ENCODE results near the gene BRINP1.

BRINP1 gene

DNA sequence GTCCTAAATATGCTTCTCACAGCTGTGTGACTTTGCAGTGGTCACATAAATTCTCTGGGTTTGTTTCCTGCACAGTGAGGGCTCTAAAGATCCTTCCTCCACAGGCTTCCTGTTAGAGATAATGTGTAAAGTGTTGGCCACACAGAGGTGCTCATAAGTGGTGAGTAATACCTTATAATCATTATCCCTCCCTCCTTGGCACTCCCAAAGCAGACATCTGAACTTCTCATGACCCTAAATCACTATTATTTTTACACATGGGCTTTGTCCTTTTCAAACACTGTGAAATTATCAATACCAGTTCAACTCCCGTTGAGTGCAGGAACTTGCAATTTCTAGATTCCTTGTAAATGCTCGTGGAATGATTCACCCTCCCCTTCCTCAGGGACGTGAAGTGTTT is 100.2 kb downstream of the BRINP1 start:
- FAIRE-seq = no peak
- DNase-seq (ENCODE audit: insufficient read length, low spot score) = no peak
- TF ChIP-seq SPI1 (IDR thresholded peaks at IDR 0.05; ENCODE audit: low read depth, low read length) (no peak), TAF1 (IDR thresholded peaks at IDR 0.05; ENCODE audit: low read depth, low read length) (no peak), POU2F2 (IDR thresholded peaks at IDR 0.05; ENCODE audit: low read depth, low read length) (no peak), POLR2A (IDR thresholded peaks at IDR 0.05; ENCODE audit: low read depth, low read length) (no peak), POLR2AphosphoS5 (IDR thresholded peaks at IDR 0.05; ENCODE audit: low read depth, low read length) (no peak), PAX5 (IDR thresholded peaks at IDR 0.05; ENCODE audit: insufficient read depth, low read length, severe bottlenecking) (no peak)

DNA sequence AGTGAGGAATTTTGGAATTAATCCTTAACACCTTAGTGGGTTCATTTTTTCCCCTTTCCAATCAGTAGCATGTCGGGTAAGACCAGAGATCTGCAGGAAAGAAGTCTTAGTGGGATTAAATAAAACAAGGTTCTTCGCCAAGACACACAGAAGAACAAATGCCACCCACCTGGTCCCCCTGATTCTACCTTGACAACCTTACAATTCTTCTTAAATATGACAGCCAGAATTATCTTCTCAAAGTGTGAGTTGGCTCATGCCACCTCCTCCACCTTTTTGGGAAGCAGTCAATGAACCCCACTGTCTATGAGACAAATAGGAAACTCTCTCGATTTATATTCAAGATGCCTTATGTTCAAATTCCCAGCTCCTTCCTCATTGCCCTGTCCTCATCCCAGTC is 105.1 kb downstream of the BRINP1 start:
- no peak for DNase-seq (ENCODE audit: insufficient read length, low spot score)
- FAIRE-seq = no peak
- TF ChIP-seq TAF1 (IDR thresholded peaks at IDR 0.05; ENCODE audit: low read depth, low read length) (no peak), POLR2A (IDR thresholded peaks at IDR 0.05; ENCODE audit: low read depth, low read length) (no peak), POLR2AphosphoS5 (IDR thresholded peaks at IDR 0.05; ENCODE audit: low read depth, low read length) (no peak)

DNA sequence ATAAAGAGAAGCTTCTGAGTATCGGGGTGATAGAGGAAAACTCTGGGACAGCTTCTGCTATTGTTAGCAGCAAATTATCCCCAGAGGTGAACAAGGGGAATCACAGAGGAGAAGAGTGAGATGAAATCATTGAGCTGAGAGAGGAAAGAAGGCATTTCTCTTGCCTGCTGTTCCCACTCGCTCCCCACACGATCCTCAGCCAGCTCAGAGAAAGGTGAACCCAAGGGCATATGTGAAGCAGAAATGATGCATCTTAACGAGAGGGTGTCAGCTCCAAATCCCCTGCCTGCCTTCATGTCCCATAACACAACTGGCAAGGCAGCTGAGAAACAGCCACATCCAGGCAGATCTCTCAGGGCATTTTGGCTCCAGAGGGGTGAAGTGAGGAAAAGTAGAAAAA is 111.6 kb downstream of the BRINP1 start:
- DNase-seq (ENCODE audit: insufficient read length, low spot score) = no peak
- no peak for TF ChIP-seq SPI1 (IDR thresholded peaks at IDR 0.05; ENCODE audit: low read depth, low read length)
- no peak for TF ChIP-seq TAF1 (IDR thresholded peaks at IDR 0.05; ENCODE audit: low read depth, low read length)
- no peak for TF ChIP-seq POLR2AphosphoS5 (IDR thresholded peaks at IDR 0.05; ENCODE audit: low read depth, low read length)
- TF ChIP-seq POLR2A (IDR thresholded peaks at IDR 0.05; ENCODE audit: low read depth, low read length) = no peak
- TF ChIP-seq POU2F2 (IDR thresholded peaks at IDR 0.05; ENCODE audit: low read depth, low read length) = no peak
- TF ChIP-seq PAX5 (IDR thresholded peaks at IDR 0.05; ENCODE audit: insufficient read depth, low read length, severe bottlenecking) = no peak
- FAIRE-seq = no peak

DNA sequence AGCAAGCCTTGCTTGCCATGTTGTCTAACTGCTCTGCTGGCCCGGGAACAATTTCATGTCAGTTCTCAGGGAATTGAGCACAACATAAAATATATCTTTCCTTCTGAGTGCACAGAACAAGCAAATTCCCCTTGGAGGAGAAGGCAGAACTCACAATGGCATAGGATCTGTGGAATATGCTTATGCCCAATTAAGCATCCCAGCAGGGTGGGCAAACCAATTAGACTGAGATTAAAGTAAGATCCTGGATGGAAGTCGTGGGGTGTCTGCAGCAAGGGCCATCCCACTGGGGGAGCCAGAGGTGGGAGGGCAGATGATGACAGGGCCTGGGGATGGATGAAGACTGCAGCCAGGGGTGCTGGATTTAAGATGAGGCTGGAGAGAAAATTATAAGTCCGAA is 114.1 kb downstream of the BRINP1 start:
- no peak for TF ChIP-seq PAX5 (IDR thresholded peaks at IDR 0.05; ENCODE audit: insufficient read depth, low read length, severe bottlenecking)
- TF ChIP-seq POLR2A (IDR thresholded peaks at IDR 0.05; ENCODE audit: low read depth, low read length) = no peak
- TF ChIP-seq POU2F2 (IDR thresholded peaks at IDR 0.05; ENCODE audit: low read depth, low read length) = no peak
- no peak for TF ChIP-seq SPI1 (IDR thresholded peaks at IDR 0.05; ENCODE audit: low read depth, low read length)
- no peak for TF ChIP-seq POLR2AphosphoS5 (IDR thresholded peaks at IDR 0.05; ENCODE audit: low read depth, low read length)
- TF ChIP-seq TAF1 (IDR thresholded peaks at IDR 0.05; ENCODE audit: low read depth, low read length) = no peak
- FAIRE-seq = no peak
- no peak for DNase-seq (ENCODE audit: insufficient read length, low spot score)

DNA sequence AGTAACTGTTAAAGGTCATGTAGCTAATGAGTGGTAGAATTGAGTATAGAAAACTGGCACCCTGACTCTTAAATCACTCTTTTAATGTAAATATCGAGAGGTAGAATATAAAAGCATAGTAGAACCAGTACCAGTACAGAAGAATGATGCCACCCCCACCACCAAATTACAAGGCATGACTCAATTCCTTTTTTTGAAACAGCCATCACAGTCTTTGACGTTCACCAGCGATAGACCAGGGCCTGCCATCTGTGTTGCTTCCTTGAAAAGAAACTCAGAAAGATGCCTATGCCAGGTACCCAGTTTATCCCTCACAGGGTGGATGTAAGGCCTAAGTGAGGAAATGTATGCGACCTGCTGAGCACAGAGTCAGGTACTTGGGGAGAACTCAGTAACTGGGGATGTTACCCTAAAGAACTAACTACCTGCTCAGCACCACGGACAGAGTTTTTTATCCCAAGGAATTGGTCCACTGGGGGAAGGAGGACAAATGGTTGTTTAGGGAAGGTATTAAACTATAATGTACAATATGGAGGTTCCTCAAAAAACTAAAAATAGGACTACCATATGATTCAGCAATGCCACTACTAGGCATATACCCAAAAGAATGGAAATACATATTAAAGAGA is 116.5 kb downstream of the BRINP1 start:
- FAIRE-seq (no peak), DNase-seq (ENCODE audit: insufficient read length, low spot score) (no peak)
- no peak for TF ChIP-seq POU2F2 (IDR thresholded peaks at IDR 0.05; ENCODE audit: low read depth, low read length)
- TF ChIP-seq POLR2A (IDR thresholded peaks at IDR 0.05; ENCODE audit: low read depth, low read length) = no peak
- TF ChIP-seq PAX5 (IDR thresholded peaks at IDR 0.05; ENCODE audit: insufficient read depth, low read length, severe bottlenecking) = no peak

DNA sequence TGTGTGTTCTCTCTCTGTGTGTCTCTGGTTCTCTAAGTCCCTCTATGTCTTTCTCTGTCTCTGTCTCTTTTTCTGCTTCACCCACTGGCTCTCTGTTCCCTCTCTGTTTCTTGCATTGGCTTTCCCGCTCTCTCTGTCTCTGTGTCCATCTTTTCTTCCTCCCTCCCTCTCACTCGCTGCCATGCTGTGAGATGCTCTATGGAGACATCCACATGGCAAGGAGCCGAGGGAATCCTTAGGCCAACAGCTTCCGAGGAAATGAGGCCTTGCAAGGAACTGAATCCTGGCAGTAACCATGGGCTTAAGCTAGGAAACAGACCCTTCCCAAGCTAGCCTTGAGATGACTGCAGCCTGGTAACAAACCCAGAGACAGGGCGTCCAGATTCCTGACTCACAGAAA is 117.3 kb downstream of the BRINP1 start:
- no peak for FAIRE-seq
- no peak for DNase-seq (ENCODE audit: insufficient read length, low spot score)
- TF ChIP-seq TAF1 (IDR thresholded peaks at IDR 0.05; ENCODE audit: low read depth, low read length) = no peak
- no peak for TF ChIP-seq POLR2A (IDR thresholded peaks at IDR 0.05; ENCODE audit: low read depth, low read length)
- TF ChIP-seq PAX5 (IDR thresholded peaks at IDR 0.05; ENCODE audit: insufficient read depth, low read length, severe bottlenecking) = no peak
- no peak for TF ChIP-seq SPI1 (IDR thresholded peaks at IDR 0.05; ENCODE audit: low read depth, low read length)
- no peak for TF ChIP-seq POLR2AphosphoS5 (IDR thresholded peaks at IDR 0.05; ENCODE audit: low read depth, low read length)
- no peak for TF ChIP-seq POU2F2 (IDR thresholded peaks at IDR 0.05; ENCODE audit: low read depth, low read length)

DNA sequence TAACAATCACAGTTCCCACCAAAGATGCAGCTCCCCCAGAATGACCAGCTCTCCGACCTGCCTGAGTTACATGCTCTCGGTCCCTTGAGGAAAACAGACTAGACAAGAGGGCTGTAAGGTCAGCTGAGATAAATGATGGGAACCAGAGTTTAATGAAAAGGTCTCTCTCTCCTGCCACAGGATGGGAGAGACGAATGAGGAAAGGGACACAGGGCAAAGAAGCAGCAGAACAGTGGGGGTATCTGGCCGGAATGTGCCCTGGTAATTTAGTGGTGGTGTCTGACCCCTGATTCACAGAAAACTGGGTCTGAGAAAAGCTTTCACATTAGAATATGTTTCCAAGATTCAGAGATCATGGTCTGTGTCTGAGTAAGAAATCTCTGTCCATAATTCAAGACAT is 118.5 kb downstream of the BRINP1 start:
- FAIRE-seq = no peak
- no peak for DNase-seq (ENCODE audit: insufficient read length, low spot score)
- TF ChIP-seq POLR2A (IDR thresholded peaks at IDR 0.05; ENCODE audit: low read depth, low read length) (no peak), POU2F2 (IDR thresholded peaks at IDR 0.05; ENCODE audit: low read depth, low read length) (no peak), SPI1 (IDR thresholded peaks at IDR 0.05; ENCODE audit: low read depth, low read length) (no peak), POLR2AphosphoS5 (IDR thresholded peaks at IDR 0.05; ENCODE audit: low read depth, low read length) (no peak), TAF1 (IDR thresholded peaks at IDR 0.05; ENCODE audit: low read depth, low read length) (no peak), PAX5 (IDR thresholded peaks at IDR 0.05; ENCODE audit: insufficient read depth, low read length, severe bottlenecking) (no peak)

DNA sequence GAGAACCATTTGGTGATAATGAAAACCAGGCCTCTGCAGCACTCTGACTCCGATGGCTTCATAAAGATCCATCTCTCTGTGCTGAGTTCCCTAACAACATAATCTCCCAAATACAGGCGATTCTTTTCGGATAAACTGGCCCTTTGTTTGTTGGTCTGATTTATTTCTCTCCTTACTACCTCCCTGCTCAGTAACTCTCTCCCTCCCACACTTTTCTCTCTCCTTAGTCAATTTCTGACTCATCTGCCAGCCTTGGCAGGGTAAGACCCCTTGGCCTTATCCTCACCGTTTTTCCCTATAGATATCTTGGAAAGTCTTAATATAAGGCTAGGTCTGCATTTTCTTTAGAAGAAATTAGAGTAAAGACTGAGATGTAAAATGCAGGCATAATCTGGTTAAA is 128.7 kb downstream of the BRINP1 start:
- TF ChIP-seq POU2F2 (IDR thresholded peaks at IDR 0.05; ENCODE audit: low read depth, low read length) = no peak
- TF ChIP-seq SPI1 (IDR thresholded peaks at IDR 0.05; ENCODE audit: low read depth, low read length) = no peak
- no peak for TF ChIP-seq TAF1 (IDR thresholded peaks at IDR 0.05; ENCODE audit: low read depth, low read length)
- TF ChIP-seq POLR2A (IDR thresholded peaks at IDR 0.05; ENCODE audit: low read depth, low read length) = no peak
- TF ChIP-seq PAX5 (IDR thresholded peaks at IDR 0.05; ENCODE audit: insufficient read depth, low read length, severe bottlenecking) = no peak
- TF ChIP-seq POLR2AphosphoS5 (IDR thresholded peaks at IDR 0.05; ENCODE audit: low read depth, low read length) = no peak
- DNase-seq (ENCODE audit: insufficient read length, low spot score) (no peak), FAIRE-seq (no peak)

DNA sequence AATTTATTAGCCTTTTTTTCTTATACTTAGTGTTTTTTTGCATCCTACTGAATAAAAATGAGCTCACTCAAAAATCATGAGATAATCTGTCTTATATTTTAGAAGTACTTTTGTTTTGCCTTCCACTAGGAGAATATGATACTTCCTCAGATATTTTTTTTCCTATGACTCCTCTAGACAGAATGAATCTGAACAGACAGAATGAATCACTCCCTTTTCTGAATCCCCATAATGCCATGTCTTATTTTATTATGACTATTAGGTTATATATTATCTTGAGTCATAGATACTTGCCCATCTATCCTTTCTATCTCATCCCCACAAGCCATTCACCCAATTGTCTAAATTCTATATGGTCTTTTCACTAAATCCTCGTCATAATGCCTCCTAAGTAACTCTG is 134.6 kb downstream of the BRINP1 start:
- TF ChIP-seq PAX5 (IDR thresholded peaks at IDR 0.05; ENCODE audit: insufficient read depth, low read length, severe bottlenecking) (no peak), POLR2AphosphoS5 (IDR thresholded peaks at IDR 0.05; ENCODE audit: low read depth, low read length) (no peak), POU2F2 (IDR thresholded peaks at IDR 0.05; ENCODE audit: low read depth, low read length) (no peak), SPI1 (IDR thresholded peaks at IDR 0.05; ENCODE audit: low read depth, low read length) (no peak), TAF1 (IDR thresholded peaks at IDR 0.05; ENCODE audit: low read depth, low read length) (no peak), POLR2A (IDR thresholded peaks at IDR 0.05; ENCODE audit: low read depth, low read length) (no peak)
- FAIRE-seq = no peak
- no peak for DNase-seq (ENCODE audit: insufficient read length, low spot score)

DNA sequence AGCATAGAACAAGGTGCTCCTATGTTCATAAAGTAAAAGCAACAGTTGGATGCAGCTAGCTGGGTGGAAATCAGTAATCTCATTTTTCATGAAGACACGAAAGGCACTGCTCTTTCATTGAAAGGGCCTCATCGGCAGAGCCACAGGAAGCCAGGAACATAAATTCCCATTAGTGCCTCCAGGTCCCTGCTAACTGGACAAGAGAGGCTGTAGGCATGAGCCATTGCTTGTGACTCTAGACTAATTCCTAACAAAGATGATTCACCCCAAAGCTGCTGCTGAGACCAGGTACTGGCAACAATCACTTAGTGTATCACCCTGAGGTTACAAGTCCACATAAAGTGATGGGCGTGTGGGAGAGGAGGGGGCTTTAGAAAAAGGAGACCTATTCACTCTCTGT is 141.8 kb downstream of the BRINP1 start:
- no peak for TF ChIP-seq PAX5 (IDR thresholded peaks at IDR 0.05; ENCODE audit: insufficient read depth, low read length, severe bottlenecking)
- TF ChIP-seq TAF1 (IDR thresholded peaks at IDR 0.05; ENCODE audit: low read depth, low read length) = no peak
- no peak for TF ChIP-seq POLR2A (IDR thresholded peaks at IDR 0.05; ENCODE audit: low read depth, low read length)
- TF ChIP-seq POLR2AphosphoS5 (IDR thresholded peaks at IDR 0.05; ENCODE audit: low read depth, low read length) = no peak
- no peak for FAIRE-seq
- no peak for DNase-seq (ENCODE audit: insufficient read length, low spot score)
